ENCODE results near the gene EPS8. TPM values are rescaled to one million over a fixed set of nuclear protein-coding genes. Genes with fewer than 3 reads are reported as not detected.

The EPS8 gene
- total and polyA plus RNA-seq, 8 donors: 9.1 to 287 (median 36.1) TPM

GRCh38 chr12:15815730-15816129 lies 26.5 kb upstream of the EPS8 start:
- DNase-seq: no peak
- Histone ChIP-seq H3K27ac (no peak overlapping the region), H3K9me3 (peaks cover 0 to 11% (median 3%) of the 10 kb centered on the region in 4 donors), H3K4me3 (no peak overlapping the region), H3K36me3 (no peaks in the 10 kb centered on the region), H3K27me3 (no peaks in the 10 kb centered on the region), H3K4me1 (peaks cover 0 to 11% (median 5%) of the 10 kb centered on the region in 4 donors)
- WGBS, 5 donors: 57 to 77% (median 63%) methylated on average over 2 of the region's 2 CpGs
- TF ChIP-seq POLR2A (IDR thresholded peaks at IDR 0.05): no peak
- no peak for TF ChIP-seq POLR2AphosphoS5 (IDR thresholded peaks at IDR 0.05)
- TF ChIP-seq CTCF (IDR thresholded peaks at IDR 0.05): no peak
- no peak for TF ChIP-seq EP300 (IDR thresholded peaks at IDR 0.05)
- intact Hi-C loops (cut with DNase I; ENCODE audit: low total_unique reads): no loop called here

- Histone ChIP-seq H3K36me3 (no peaks in the 10 kb centered on the region), H3K9me3 (no peaks in the 10 kb centered on the region), H3K4me3 (no peak overlapping the region), H3K4me1 (peaks cover 0 to 14% (median 10%) of the 10 kb centered on the region in 4 donors), H3K27ac (peak overlapping the region in 2 of 5 donors; percentile 7 to 12), H3K27me3 (no peaks in the 10 kb centered on the region)
- intact Hi-C loops (cut with DNase I; ENCODE audit: low total_unique reads): no loop called here
- WGBS, 5 donors: 67 to 80% (median 76%) methylated on average over 2 of the region's 2 CpGs
- TF ChIP-seq POLR2AphosphoS5 (IDR thresholded peaks at IDR 0.05) (no peak), EP300 (IDR thresholded peaks at IDR 0.05) (no peak), CTCF (IDR thresholded peaks at IDR 0.05) (no peak), POLR2A (IDR thresholded peaks at IDR 0.05) (no peak)
- DNase-seq: peak in 1 of 2 donors; percentile 76
Observed at GRCh38 chr12:15811214-15812127, 22.3 kb upstream of the EPS8 start.

GRCh38 chr12:15808652-15809051 lies 19.5 kb upstream of the EPS8 start:
- DNase-seq: peak in 1 of 2 donors; percentile 51
- H3K27ac ChIP-seq: peak overlapping the region in 2 of 5 donors; percentile 3 to 31
- H3K9me3 ChIP-seq: no peaks in the 10 kb centered on the region
- no peaks in the 10 kb centered on the region for H3K36me3 ChIP-seq
- H3K4me3 ChIP-seq: no peak overlapping the region
- intact Hi-C loops (cut with DNase I; ENCODE audit: low total_unique reads): no loop called here
- H3K27me3 ChIP-seq: no peaks in the 10 kb centered on the region
- H3K4me1 ChIP-seq: peaks cover 0 to 14% (median 11%) of the 10 kb centered on the region in 4 donors
- WGBS, 5 donors: 10 to 23% (median 11%) methylated on average over 3 of the region's 3 CpGs
- TF ChIP-seq POLR2A (IDR thresholded peaks at IDR 0.05) (no peak), CTCF (IDR thresholded peaks at IDR 0.05) (no peak), POLR2AphosphoS5 (IDR thresholded peaks at IDR 0.05) (no peak), EP300 (IDR thresholded peaks at IDR 0.05) (no peak)

GRCh38 chr12:15808250-15808649 lies 19.1 kb upstream of the EPS8 start:
- no peak for DNase-seq
- peak overlapping the region in 2 of 5 donors; percentile 3 to 31 for H3K27ac ChIP-seq
- intact Hi-C loops (cut with DNase I; ENCODE audit: low total_unique reads): no loop called here
- no peaks in the 10 kb centered on the region for H3K36me3 ChIP-seq
- H3K9me3 ChIP-seq: no peaks in the 10 kb centered on the region
- WGBS, 5 donors: 82 to 95% (median 86%) methylated on average over 2 of the region's 2 CpGs
- peaks cover 0 to 14% (median 11%) of the 10 kb centered on the region in 4 donors for H3K4me1 ChIP-seq
- no peak overlapping the region for H3K4me3 ChIP-seq
- no peak for TF ChIP-seq POLR2A (IDR thresholded peaks at IDR 0.05)
- TF ChIP-seq POLR2AphosphoS5 (IDR thresholded peaks at IDR 0.05): no peak
- TF ChIP-seq CTCF (IDR thresholded peaks at IDR 0.05): no peak
- no peak for TF ChIP-seq EP300 (IDR thresholded peaks at IDR 0.05)
- no peaks in the 10 kb centered on the region for H3K27me3 ChIP-seq

All from stomach (tissue), 9 donors.